GM19025 (cell line): Measurements from ENCODE around the gene AUNIP.

Experiments
- ATAC-seq: cut with Tn5 transposase; IDR thresholded peaks from one replicate; pipeline ENCODE4 v1.9.1; 2021; ENCODE audit warnings: mild to moderate bottlenecking, low read depth, moderate library complexity; ENCODE audit not compliant: unreplicated experiment

AUNIP gene

GRCh38 chr1:25813071-25813733, 46.1 kb downstream of the AUNIP start:
- no peak for ATAC-seq

- no peak for ATAC-seq
Measured at GRCh38 chr1:25811384-25812082, 47.7 kb downstream of the AUNIP start.

GRCh38 chr1:25810341-25811299, 48.6 kb downstream of the AUNIP start:
- ATAC-seq = no peak

- ATAC-seq = no peak
Measured at GRCh38 chr1:25809929-25810328, 49.3 kb downstream of the AUNIP start.

- no peak for ATAC-seq
Measured at GRCh38 chr1:25809283-25809926, 49.9 kb downstream of the AUNIP start.

GRCh38 chr1:25808481-25809244, 50.6 kb downstream of the AUNIP start:
- ATAC-seq = no peak

- no peak for ATAC-seq
Measured at GRCh38 chr1:25807480-25808390, 51.5 kb downstream of the AUNIP start.

- no peak for ATAC-seq
Measured at GRCh38 chr1:25806418-25806817, 52.8 kb downstream of the AUNIP start.

GRCh38 chr1:25805863-25806225, 53.4 kb downstream of the AUNIP start:
- ATAC-seq = no peak

GRCh38 chr1:25804964-25805862, 54.0 kb downstream of the AUNIP start:
- no peak for ATAC-seq

- ATAC-seq = no peak
Measured at GRCh38 chr1:25804244-25804963, 54.9 kb downstream of the AUNIP start.

GRCh38 chr1:25803368-25803767, 55.9 kb downstream of the AUNIP start:
- ATAC-seq = no peak

GRCh38 chr1:25802915-25803314, 56.3 kb downstream of the AUNIP start:
- ATAC-seq = no peak

GRCh38 chr1:25800703-25801377, 58.4 kb downstream of the AUNIP start:
- no peak for ATAC-seq

- ATAC-seq = no peak
Measured at GRCh38 chr1:25799935-25800702, 59.1 kb downstream of the AUNIP start, which contains the start of gene SELENON. Gene SELENON (plus strand): TSS chr1:25800193. CDS start chr1:25800231, 38 bp downstream.
